Subcutaneous abdominal adipose tissue (tissue), 5 donors: Measurements from ENCODE around the gene TM9SF1.

Experiments
- H3K27ac ChIP-seq: one replicate; pipeline ENCODE4 v1.7.0; 2013; ENCODE audit warnings: low read depth, mild to moderate bottlenecking, inconsistent platforms, low read length, moderate library complexity
- H3K27me3 ChIP-seq, 5 donors: one replicate each; pipeline ENCODE4 v1.7.0; 2013; ENCODE audit warnings: low read length in 5 of 5, inconsistent platforms in 1 of 5; ENCODE audit not compliant: control insufficient read depth in 5 of 5, insufficient read depth in 4 of 5
- H3K36me3 ChIP-seq, 5 donors: one replicate each; pipeline ENCODE4 v1.7.0; 2013; ENCODE audit warnings: low read length in 5 of 5; ENCODE audit not compliant: control insufficient read depth in 5 of 5, insufficient read depth in 5 of 5
- H3K4me1 ChIP-seq, 5 donors: one replicate each; pipeline ENCODE4 v1.7.0; 2013; ENCODE audit warnings: low read length in 5 of 5, mild to moderate bottlenecking in 3 of 5, moderate library complexity in 1 of 5; ENCODE audit not compliant: control insufficient read depth in 5 of 5, insufficient read depth in 5 of 5
- H3K4me3 ChIP-seq, 5 donors: one replicate each; pipeline ENCODE4 v1.7.0; 2013; ENCODE audit warnings: low read length in 5 of 5, low read depth in 1 of 5
- H3K9ac ChIP-seq, 5 donors: one replicate each; pipeline ENCODE4 v1.7.0; 2013; ENCODE audit warnings: low read length in 5 of 5, mild to moderate bottlenecking in 4 of 5, moderate library complexity in 3 of 5
- H3K9me3 ChIP-seq, 5 donors: one replicate each; pipeline ENCODE4 v1.7.0; 2013; ENCODE audit warnings: low read length in 5 of 5; ENCODE audit not compliant: control insufficient read depth in 5 of 5
- donor health status: healthy.
- donor health status: healthy.
- donor health status: healthy.
- donor health status: healthy.
- donor health status: healthy.

Gene TM9SF1

GRCh38 chr14:24186831-24187538 lies 8.3 kb downstream of the TM9SF1 start:
- H3K36me3 ChIP-seq, result peaks cover 5 to 71% (median 57%) of the 10 kb centered on the region in 5 donors
- no peaks in the 10 kb centered on the region for H3K9me3 ChIP-seq
- H3K9ac ChIP-seq, result no peak overlapping the region
- H3K4me1 ChIP-seq, result peaks cover 6 to 20% (median 19%) of the 10 kb centered on the region in 5 donors
- no peaks in the 10 kb centered on the region for H3K27me3 ChIP-seq
- no peak overlapping the region for H3K4me3 ChIP-seq
- no peak overlapping the region for H3K27ac ChIP-seq

GRCh38 chr14:24185741-24186140 lies 9.5 kb downstream of the TM9SF1 start:
- Histone ChIP-seq H3K36me3 (peaks cover 0 to 75% (median 65%) of the 10 kb centered on the region in 5 donors), H3K9me3 (no peaks in the 10 kb centered on the region), H3K27me3 (no peaks in the 10 kb centered on the region), H3K27ac (no peak overlapping the region), H3K4me1 (peaks cover 6 to 20% (median 19%) of the 10 kb centered on the region in 5 donors), H3K9ac (no peak overlapping the region), H3K4me3 (no peak overlapping the region)

DNA sequence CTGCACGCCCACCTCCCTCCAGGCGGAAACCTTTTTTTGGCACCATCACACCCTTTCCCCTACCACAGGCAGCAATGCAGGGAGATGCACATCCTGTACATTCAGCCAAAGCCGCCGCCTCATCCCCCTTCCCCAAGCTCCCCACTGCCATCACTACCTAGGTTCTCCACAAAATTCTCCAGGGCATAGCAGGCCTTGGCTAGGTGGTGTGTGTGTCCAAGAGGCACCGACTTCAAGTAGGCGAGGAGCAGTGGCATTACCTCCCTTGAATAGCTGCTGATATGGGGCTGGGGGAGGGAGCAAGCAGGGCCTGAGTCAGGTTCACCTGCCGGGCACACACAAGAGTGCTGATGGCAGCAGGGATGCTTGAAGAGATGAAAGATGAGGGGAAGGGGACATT lies 10.2 kb downstream of the TM9SF1 start:
- Histone ChIP-seq H3K9ac (no peak overlapping the region), H3K9me3 (no peaks in the 10 kb centered on the region), H3K27ac (no peak overlapping the region), H3K4me1 (peaks cover 6 to 20% (median 19%) of the 10 kb centered on the region in 5 donors), H3K27me3 (no peaks in the 10 kb centered on the region), H3K4me3 (no peak overlapping the region), H3K36me3 (peaks cover 0 to 76% (median 66%) of the 10 kb centered on the region in 5 donors)

GRCh38 chr14:24184104-24184970 lies 10.9 kb downstream of the TM9SF1 start:
- Histone ChIP-seq H3K4me1 (peaks cover 6 to 20% (median 18%) of the 10 kb centered on the region in 5 donors), H3K36me3 (peaks cover 0 to 81% (median 73%) of the 10 kb centered on the region in 5 donors)

DNA sequence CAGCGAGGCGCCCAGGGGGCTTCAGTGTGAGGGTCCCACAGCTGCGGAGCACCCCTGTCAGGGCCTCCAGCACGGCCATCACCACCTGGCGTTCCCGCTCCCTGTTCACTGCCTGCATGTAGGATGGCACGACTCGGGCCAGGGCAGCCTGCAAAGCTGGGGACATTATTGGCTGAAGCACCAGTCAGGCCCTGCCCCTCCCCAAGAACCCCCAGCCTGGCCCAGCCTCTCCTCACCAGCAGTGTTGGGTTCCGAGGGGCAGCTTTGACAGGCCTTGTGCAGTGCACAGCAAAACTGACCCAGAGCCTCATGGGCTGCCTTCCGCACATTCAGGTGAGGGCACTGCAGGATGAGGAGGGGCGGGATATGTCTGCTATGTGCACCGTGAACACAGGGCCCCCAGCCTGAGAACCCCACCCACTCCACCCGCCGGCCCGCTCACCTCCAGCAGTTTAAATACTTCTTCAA lies 12.2 kb downstream of the TM9SF1 start:
- Histone ChIP-seq H3K9ac (no peak overlapping the region), H3K9me3 (no peaks in the 10 kb centered on the region), H3K4me3 (no peak overlapping the region), H3K27ac (no peak overlapping the region), H3K36me3 (peaks cover 0 to 94% (median 86%) of the 10 kb centered on the region in 5 donors), H3K4me1 (peaks cover 4 to 8% (median 8%) of the 10 kb centered on the region in 5 donors), H3K27me3 (no peaks in the 10 kb centered on the region)

More at GRCh38 chr14:24184104-24184970, 10.9 kb downstream of the TM9SF1 start:
- Histone ChIP-seq H3K9ac (no peak overlapping the region), H3K9me3 (no peaks in the 10 kb centered on the region), H3K27me3 (no peaks in the 10 kb centered on the region), H3K4me3 (no peak overlapping the region), H3K27ac (no peak overlapping the region)

- no peak overlapping the region for H3K27ac ChIP-seq
- H3K36me3 ChIP-seq, result peaks cover 0 to 100% (median 93%) of the 10 kb centered on the region in 5 donors
- no peaks in the 10 kb centered on the region for H3K9me3 ChIP-seq
- no peak overlapping the region for H3K4me3 ChIP-seq
- H3K4me1 ChIP-seq, result peaks cover 0 to under 1% (median under 1%) of the 10 kb centered on the region in 5 donors
- no peak overlapping the region for H3K9ac ChIP-seq
- H3K27me3 ChIP-seq, result no peaks in the 10 kb centered on the region
These were observed 12.9 kb downstream of the TM9SF1 start for GRCh38 chr14:24182110-24182882.

GRCh38 chr14:24181371-24182077 lies 13.7 kb downstream of the TM9SF1 start:
- H3K27me3 ChIP-seq, result no peaks in the 10 kb centered on the region
- peaks cover 0 to 100% (median 95%) of the 10 kb centered on the region in 5 donors for H3K36me3 ChIP-seq
- H3K27ac ChIP-seq, result no peak overlapping the region
- no peak overlapping the region for H3K9ac ChIP-seq
- H3K4me1 ChIP-seq, result no peaks in the 10 kb centered on the region
- no peak overlapping the region for H3K4me3 ChIP-seq
- H3K9me3 ChIP-seq, result no peaks in the 10 kb centered on the region

GRCh38 chr14:24179961-24180796 lies 15.1 kb downstream of the TM9SF1 start:
- no peak overlapping the region for H3K4me3 ChIP-seq
- H3K27ac ChIP-seq, result peak overlapping the region; percentile 10
- no peaks in the 10 kb centered on the region for H3K27me3 ChIP-seq
- peaks cover 0 to 95% (median 87%) of the 10 kb centered on the region in 5 donors for H3K36me3 ChIP-seq
- no peaks in the 10 kb centered on the region for H3K9me3 ChIP-seq
- H3K4me1 ChIP-seq, result no peaks in the 10 kb centered on the region
- H3K9ac ChIP-seq, result peak overlapping the region in 1 of 5 donors; percentile 37
